Panc1 (cell line): ENCODE measurements around the gene CRYM. TPM values are rescaled to one million over a fixed set of nuclear protein-coding genes. Genes with fewer than 3 reads are reported as not detected.
"Not testable (repeated sequence)": the region's sequence is repeated elsewhere in the genome, so short reads cannot be mapped to it uniquely, and the experiment has no call there.

Experiments
- ATAC-seq: fragments of 200-7000 bp; cut with Tn5 transposase; 2 replicates; pipeline ENCODE4 v1.9.1; 2020; ENCODE audit warnings: mild to moderate bottlenecking, moderate library complexity
- BruUV-seq: library from RNA; stranded (reverse); fragments of 400-500 nt; replicated peaks from 2 replicates; lab custom pipeline; 2021; lab: Mats Ljungman, UMichigan
- CTCF ChIA-PET: fragments of 300-600 bp; sonication (Branson Sonifier 250); formaldehyde crosslinking; loops from one replicate; lab custom pipeline; 2022; ENCODE audit warnings: antibody characterized with exemption; lab: Charles Lee
- POLR2A ChIA-PET: fragments of 300-600 bp; sonication (Branson Sonifier 250); formaldehyde crosslinking; loops from one replicate; lab custom pipeline; 2022; ENCODE audit warnings: antibody characterized with exemption; lab: Charles Lee
- DNase-seq: peaks from one replicate; pipeline ENCODE4 v3.0.0-alpha.2; 2010; ENCODE audit warnings: low read depth, low spot score
- H3K27ac ChIP-seq: 2 replicates; pipeline ENCODE4 v1.5.1; 2011; ENCODE audit warnings: mild to moderate bottlenecking, low read length, inconsistent platforms
- H3K27me3 ChIP-seq: fragments of 200-500 bp; sonication (Bioruptor generic); 2 replicates; pipeline ENCODE4 v1.6.0; 2014; ENCODE audit warnings: low read length, inconsistent platforms; ENCODE audit not compliant: control insufficient read depth, insufficient read depth
- H3K36me3 ChIP-seq: fragments of 200-500 bp; sonication (Bioruptor generic); 2 replicates; pipeline ENCODE4 v1.5.1; 2014; ENCODE audit warnings: inconsistent platforms, mild to moderate bottlenecking, low read length, moderate library complexity; ENCODE audit not compliant: control insufficient read depth, insufficient read depth
- H3K4me1 ChIP-seq: 2 replicates; pipeline ENCODE4 v1.5.1; 2011; ENCODE audit warnings: inconsistent platforms, mild to moderate bottlenecking, low read length, moderate library complexity; ENCODE audit not compliant: control insufficient read depth, insufficient read depth
- H3K4me3 ChIP-seq, 2 experiments: 2 replicates each; pipeline ENCODE4 v1.5.1; 2011 to 2012; ENCODE audit warnings: low read depth in 2 of 2, low read length in 2 of 2, mild to moderate bottlenecking in 2 of 2, inconsistent platforms in 1 of 2, moderate library complexity in 1 of 2
- H3K9me3 ChIP-seq: fragments of 200-500 bp; sonication (Bioruptor generic); 2 replicates; pipeline ENCODE4 v1.5.1; 2014; ENCODE audit warnings: low read depth, mild to moderate bottlenecking, inconsistent platforms, low read length, moderate library complexity; ENCODE audit not compliant: control insufficient read depth, insufficient read depth
- CTCF ChIP-seq: fragments of 450-650 bp; IDR thresholded peaks from 2 replicates; pipeline ENCODE4 v1.5.1; 2017; ENCODE audit warnings: mild to moderate bottlenecking
- POLR2AphosphoS5 ChIP-seq: IDR thresholded peaks from 2 replicates; pipeline ENCODE4 v1.6.1; 2012; ENCODE audit warnings: mild to moderate bottlenecking, low read depth, low read length, moderate library complexity
- REST ChIP-seq, 2 experiments: IDR thresholded peaks; 2 replicates each; pipeline ENCODE4 v1.6.1; 2011 to 2012; ENCODE audit warnings: low read depth in 2 of 2, control low read depth in 1 of 2, low read length in 1 of 2, mild to moderate bottlenecking in 1 of 2, moderate library complexity in 1 of 2; ENCODE audit not compliant: insufficient read depth in 1 of 2
- SIN3A ChIP-seq: IDR thresholded peaks from 2 replicates; pipeline ENCODE4 v1.6.1; 2012; ENCODE audit warnings: low read depth, mild to moderate bottlenecking, low read length, moderate library complexity, borderline replicate concordance; ENCODE audit not compliant: insufficient read depth
- TCF7L2 ChIP-seq: IDR thresholded peaks from 2 replicates; pipeline ENCODE4 v1.6.1; 2011; ENCODE audit warnings: mild to moderate bottlenecking, low read depth, low read length, inconsistent platforms
- in situ Hi-C: cut with HindIII; loops from 2 replicates; pipeline ENCODE4 v1.10.0; 2016; ENCODE audit warnings: low sequenced_read_pairs, low pct_unique_long_range_greater_than_20kb
- intact Hi-C: fragments of 100-400 bp; cut with micrococcal nuclease; formaldehyde crosslinking; loops from one replicate; pipeline ENCODE4 v1.10.0; 2022; ENCODE audit not compliant: unreplicated experiment
- total RNA-seq: library from RNA; stranded (reverse); gene quantifications from one replicate; pipeline ENCODE4 v1.2.1, GENCODE V29; 2021; ENCODE audit not compliant: unreplicated experiment

The CRYM gene
- total RNA-seq, 1 experiment from 2014 or later = 0.41 TPM

- in situ Hi-C loops (no loop called here), intact Hi-C loops (no loop called here)
- Histone ChIP-seq H3K27ac (no peak overlapping the region), H3K27me3 (no peaks in the 10 kb centered on the region), H3K36me3 (no peaks in the 10 kb centered on the region), H3K4me1 (no peaks in the 10 kb centered on the region), H3K9me3 (no peaks in the 10 kb centered on the region), H3K4me3 (no peak overlapping the region)
- DNase-seq (no peak), ATAC-seq (no peak)
- TF ChIP-seq REST (IDR thresholded peaks at IDR 0.05; ENCODE audit: insufficient read depth in 1 of 2, low read depth in 2 of 2, low read length in 1 of 2) (no peak), POLR2AphosphoS5 (no peak), TCF7L2 (no peak), SIN3A (no peak), CTCF (no peak)
- POLR2A ChIA-PET = no interaction called here
- CTCF ChIA-PET = no interaction called here
- BruUV-seq = no TSS peak
Measured at GRCh38 chr16:21321736-21322135, 43.6 kb upstream of the CRYM start.

GRCh38 chr16:21314339-21314738 lies 36.2 kb upstream of the CRYM start:
- H3K36me3 ChIP-seq = no peaks in the 10 kb centered on the region
- no peak overlapping the region for H3K4me3 ChIP-seq
- ATAC-seq = no peak
- BruUV-seq = no TSS peak
- ChIA-PET POLR2A (no interaction called here), CTCF (no interaction called here)
- intact Hi-C loops (no loop called here), in situ Hi-C loops (no loop called here)
- DNase-seq = no peak
- TF ChIP-seq CTCF (no peak), REST (IDR thresholded peaks at IDR 0.05; ENCODE audit: insufficient read depth in 1 of 2, low read depth in 2 of 2, low read length in 1 of 2) (no peak), TCF7L2 (no peak), POLR2AphosphoS5 (no peak), SIN3A (no peak)
- H3K27ac ChIP-seq = no peak overlapping the region
- H3K4me1 ChIP-seq = no peaks in the 10 kb centered on the region
- no peaks in the 10 kb centered on the region for H3K27me3 ChIP-seq
- H3K9me3 ChIP-seq = no peaks in the 10 kb centered on the region

- BruUV-seq, POLR2A ChIA-PET, in situ Hi-C loops, H3K4me3 ChIP-seq, intact Hi-C loops, H3K27me3 ChIP-seq, H3K9me3 ChIP-seq, H3K36me3 ChIP-seq, ATAC-seq, H3K4me1 ChIP-seq, CTCF ChIA-PET, H3K27ac ChIP-seq, DNase-seq: not testable (repeated sequence)
Measured at GRCh38 chr16:21312863-21313372, 34.8 kb upstream of the CRYM start.
